Fibroblast of lung (primary cell): ENCODE results near the gene TSLP. TPM values are rescaled to one million over a fixed set of nuclear protein-coding genes. Genes with fewer than 3 reads are reported as not detected.

ENCODE experiments used
- DNase-seq, 2 donors: peaks; one replicate each; pipeline versions ENCODE4 v3.0.0 to v3.0.0-alpha.2; 2010; ENCODE audit warnings: low read depth in 2 of 2
- H2AFZ ChIP-seq: 2 replicates; pipeline ENCODE4 v1.5.1; 2012; ENCODE audit warnings: low read length, control low read depth, inconsistent platforms
- H3K27ac ChIP-seq: 2 replicates; pipeline ENCODE4 v1.5.1; 2011; ENCODE audit warnings: low read length, control low read depth; ENCODE audit not compliant: insufficient read depth
- H3K27me3 ChIP-seq: 2 replicates; pipeline ENCODE4 v1.5.1; 2011; ENCODE audit warnings: mild to moderate bottlenecking, low read length; ENCODE audit not compliant: control insufficient read depth, insufficient read depth
- H3K36me3 ChIP-seq: 2 replicates; pipeline ENCODE4 v1.5.1; 2011; ENCODE audit warnings: low read length; ENCODE audit not compliant: control insufficient read depth, insufficient read depth
- H3K4me1 ChIP-seq: 2 replicates; pipeline ENCODE4 v1.5.1; 2011; ENCODE audit warnings: low read length; ENCODE audit not compliant: control insufficient read depth, insufficient read depth; ENCODE audit errors: extremely low read depth
- H3K4me2 ChIP-seq: 2 replicates; pipeline ENCODE4 v1.5.1; 2011; ENCODE audit warnings: low read length, control low read depth; ENCODE audit not compliant: insufficient read depth; ENCODE audit errors: extremely low read depth
- H3K4me3 ChIP-seq, 4 experiments: fragments of 200-600 bp in 1 of 4; sonication (generic) in 1 of 4; replicated peaks in 1 of 4; 2 replicates each; pipeline ENCODE4 v1.5.1; 2011 to 2016; ENCODE audit warnings: low read length in 4 of 4, low read depth in 3 of 4, mild to moderate bottlenecking in 3 of 4, control low read depth in 2 of 4, inconsistent platforms in 1 of 4, mixed read lengths in 1 of 4; ENCODE audit not compliant: insufficient read depth in 1 of 4; ENCODE audit errors: control extremely low read depth in 1 of 4
- H3K79me2 ChIP-seq: 2 replicates; pipeline ENCODE4 v1.5.1; 2012; ENCODE audit warnings: mild to moderate bottlenecking, low read length, inconsistent platforms; ENCODE audit not compliant: control insufficient read depth, insufficient read depth
- H3K9ac ChIP-seq: 2 replicates; pipeline ENCODE4 v1.5.1; 2011; ENCODE audit warnings: mild to moderate bottlenecking, low read length, control low read depth; ENCODE audit not compliant: insufficient read depth
- H3K9me3 ChIP-seq: 2 replicates; pipeline ENCODE4 v1.5.1; 2012; ENCODE audit warnings: low read depth, low read length; ENCODE audit not compliant: control insufficient read depth, insufficient read depth
- H4K20me1 ChIP-seq: 2 replicates; pipeline ENCODE4 v1.5.1; 2011; ENCODE audit warnings: low read length; ENCODE audit not compliant: control insufficient read depth, insufficient read depth; ENCODE audit errors: extremely low read depth
- CTCF ChIP-seq, 2 donors: IDR thresholded peaks in 1 of 2; conservative IDR thresholded peaks in 1 of 2; 1 replicate in 1 of 2; 2 replicates in 1 of 2; pipeline ENCODE4 v1.5.1; 2011 to 2012; ENCODE audit warnings: low read length in 2 of 2, control low read depth in 1 of 2, inconsistent platforms in 1 of 2, low read depth in 1 of 2, mild to moderate bottlenecking in 1 of 2
- EZH2 ChIP-seq: IDR thresholded peaks from 2 replicates; pipeline ENCODE4 v1.5.1; 2012; ENCODE audit warnings: low read length, control low read depth, mild to moderate bottlenecking; ENCODE audit errors: missing control alignments
- polyA plus RNA-seq, 2 donors: library from polyadenylated mRNA; depleted of rRNA in 1 of 2; stranded (reverse) in 1 of 2; unstranded in 1 of 2; fragments of >200 nt; gene quantifications; 2 replicates each; pipeline ENCODE4 v1.2.1, GENCODE V29; 2011 to 2012; ENCODE audit warnings: missing spikeins in 1 of 2
- total RNA-seq: library from RNA; depleted of rRNA; stranded (reverse); fragments of >200 nt; gene quantifications from 2 replicates; pipeline ENCODE4 v1.2.1, GENCODE V29; 2014

The TSLP gene
- total and polyA plus RNA-seq, 2 donors (not counting 1 experiment from before 2014, with no cell fraction given) = 4.6 to 18.7 TPM

GRCh38 chr5:111072949-111073682, 1.6 kb downstream of the TSLP start:
- peak overlapping the region; percentile 72 to 88 (median 83) for H3K4me3 ChIP-seq
- H4K20me1 ChIP-seq = no peaks in the 10 kb centered on the region
- H3K4me2 ChIP-seq = peak overlapping the region; percentile 74
- DNase-seq = peak in 1 of 2 donors; percentile 29
- H3K36me3 ChIP-seq = peaks cover 2% of the 10 kb centered on the region
- H2AFZ ChIP-seq = peak overlapping the region; percentile 85
- peak overlapping the region; percentile 55 for H3K9ac ChIP-seq
- H3K9me3 ChIP-seq = no peaks in the 10 kb centered on the region
- H3K79me2 ChIP-seq = peaks cover 8% of the 10 kb centered on the region
- TF ChIP-seq CTCF (conservative IDR thresholded peaks at IDR 0.05 in 1 of 2, IDR thresholded peaks at IDR 0.05 in 1 of 2; ENCODE audit: low read depth in 1 of 2, low read length in 2 of 2) = peak; percentile 16 to 32
- no peak for TF ChIP-seq EZH2
- H3K4me1 ChIP-seq = peaks cover 20% of the 10 kb centered on the region
- peak overlapping the region; percentile 52 for H3K27ac ChIP-seq
- H3K27me3 ChIP-seq = no peaks in the 10 kb centered on the region

GRCh38 chr5:111074244-111074643, 2.7 kb downstream of the TSLP start:
- TF ChIP-seq CTCF (conservative IDR thresholded peaks at IDR 0.05 in 1 of 2, IDR thresholded peaks at IDR 0.05 in 1 of 2; ENCODE audit: low read depth in 1 of 2, low read length in 2 of 2) (no peak), EZH2 (no peak)
- Histone ChIP-seq H3K27ac (no peak overlapping the region), H3K27me3 (no peaks in the 10 kb centered on the region), H3K4me1 (peaks cover 20% of the 10 kb centered on the region), H4K20me1 (no peaks in the 10 kb centered on the region), H3K4me3 (peak overlapping the region; percentile 72 to 88 (median 83)), H3K9ac (no peak overlapping the region), H3K4me2 (peak overlapping the region; percentile 74), H3K9me3 (no peaks in the 10 kb centered on the region), H3K36me3 (peaks cover 2% of the 10 kb centered on the region), H3K79me2 (peaks cover 8% of the 10 kb centered on the region), H2AFZ (no peak overlapping the region)
- DNase-seq = no peak

- Histone ChIP-seq H3K79me2 (peaks cover 8% of the 10 kb centered on the region), H3K36me3 (peaks cover 2% of the 10 kb centered on the region), H3K9ac (no peak overlapping the region), H3K4me1 (peaks cover 14% of the 10 kb centered on the region), H3K4me2 (peak overlapping the region; percentile 65), H3K9me3 (no peaks in the 10 kb centered on the region), H2AFZ (no peak overlapping the region), H3K27me3 (no peaks in the 10 kb centered on the region), H3K4me3 (peak overlapping the region; percentile 64 to 88 (median 76)), H4K20me1 (no peaks in the 10 kb centered on the region), H3K27ac (no peak overlapping the region)
- peak; percentile 95 to 96 for DNase-seq
- TF ChIP-seq CTCF (conservative IDR thresholded peaks at IDR 0.05 in 1 of 2, IDR thresholded peaks at IDR 0.05 in 1 of 2; ENCODE audit: low read depth in 1 of 2, low read length in 2 of 2) (no peak), EZH2 (no peak)
These were observed 4.0 kb downstream of the TSLP start for GRCh38 chr5:111075520-111075919.
